Activated CD4-positive, alpha-beta memory T cell treated with anti-CD3 and anti-CD28 coated beads for 36 hours (primary cell): ENCODE measurements around the gene HSDL1. TPM values are rescaled to one million over a fixed set of nuclear protein-coding genes. Genes with fewer than 3 reads are reported as not detected.
"Not testable (repeated sequence)": the region's sequence is repeated elsewhere in the genome, so short reads cannot be mapped to it uniquely, and the experiment has no call there.

Experiments used
- CTCF ChIA-PET: fragments of 350-600 bp; sonication (Branson Sonifier 250); formaldehyde crosslinking; loops from one replicate; lab custom pipeline; 2021; ENCODE audit warnings: antibody characterized with exemption, inconsistent platforms; lab: Charles Lee
- POLR2A ChIA-PET: fragments of 350-600 bp; sonication (Branson Sonifier 250); formaldehyde crosslinking; loops from one replicate; lab custom pipeline; 2021; ENCODE audit warnings: antibody characterized with exemption; lab: Charles Lee
- DNase-seq: peaks from one replicate; pipeline ENCODE4 v3.0.0-alpha.2; 2020
- H3K27ac Mint-ChIP-seq: one replicate; pipeline ENCODE4 v1.8.0; 2021; ENCODE audit warnings: mixed read lengths
- H3K27me3 Mint-ChIP-seq: one replicate; pipeline ENCODE4 v1.8.0; 2021; ENCODE audit warnings: mixed read lengths
- H3K36me3 Mint-ChIP-seq: one replicate; pipeline ENCODE4 v1.8.0; 2021; ENCODE audit warnings: mixed read lengths
- H3K4me1 Mint-ChIP-seq: one replicate; pipeline ENCODE4 v1.8.0; 2021; ENCODE audit warnings: low read depth, mixed read lengths
- H3K4me3 Mint-ChIP-seq: one replicate; pipeline ENCODE4 v1.8.0; 2021; ENCODE audit warnings: mild to moderate bottlenecking, mixed read lengths
- H3K9me3 Mint-ChIP-seq: one replicate; pipeline ENCODE4 v1.8.0; 2021; ENCODE audit warnings: mixed read lengths
- intact Hi-C: fragments of 100-400 bp; cut with micrococcal nuclease; formaldehyde crosslinking; loops from one replicate; pipeline ENCODE4 v1.15.1; 2023
- total RNA-seq, 2 experiments: library from RNA; stranded (reverse); gene quantifications; one replicate each; pipeline ENCODE4 v1.2.3, GENCODE V29; 2021

The HSDL1 gene
- total RNA-seq, 2 experiments from 2014 or later: 13.1 to 13.8 TPM

DNA sequence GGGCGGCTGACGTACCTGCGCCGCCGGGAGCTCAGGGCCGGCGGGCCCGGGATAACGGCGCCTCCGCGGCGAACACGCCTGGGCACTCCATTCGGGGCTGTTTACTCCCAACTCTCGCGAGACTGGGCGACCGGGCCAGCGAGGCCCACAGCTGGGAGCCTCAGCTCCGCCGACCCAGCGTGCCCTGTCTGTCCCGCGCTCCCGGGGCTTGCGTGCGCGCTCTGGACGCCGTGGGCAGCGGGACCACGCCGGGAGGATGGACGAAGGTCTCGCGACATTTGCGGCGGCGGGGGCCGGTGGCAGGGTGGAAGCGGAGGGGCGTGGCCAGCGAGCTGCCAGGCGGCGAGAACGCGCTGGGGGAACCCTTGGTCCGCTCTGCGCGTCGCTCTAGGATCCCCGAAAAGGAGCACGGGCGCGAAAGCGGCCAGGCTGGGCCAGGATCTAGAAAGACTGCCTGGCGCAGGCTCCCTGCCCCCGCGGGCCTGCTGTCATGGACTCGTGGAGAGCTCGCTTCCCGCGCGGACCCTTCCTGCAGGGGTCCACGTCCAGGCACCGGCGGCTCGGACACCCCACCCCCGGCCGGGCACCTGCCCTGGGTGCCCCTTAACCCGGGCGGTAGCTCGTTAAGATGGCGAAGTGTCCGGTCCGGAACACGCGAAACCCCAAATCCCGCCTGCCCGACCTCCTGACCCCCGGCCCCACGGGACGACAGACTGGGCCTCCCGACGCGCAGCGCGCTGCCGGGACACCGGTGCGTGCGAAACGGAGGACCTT lies 28.1 kb downstream of the HSDL1 start, which contains the start of gene MBTPS1:
Gene MBTPS1, minus strand, starts transcription at position 223 of the 774 bp plus-strand sequence. CDS start 15,159 bp downstream, outside the sequence.
- H3K4me3 Mint-ChIP-seq: peak within 1 kb of the TSS; percentile 91
- no peaks in the 10 kb centered on the region for H3K9me3 Mint-ChIP-seq
- CTCF ChIA-PET: interaction anchor here (0.7 to 2.6 kb wide), 23 partner anchors 9 to 218 kb away, joined by 3 to 27 read pairs (median 3); partner anchors contain the start of genes DNAAF1, HSDL1, MLYCD and TAF1C
- peak; percentile 99 for DNase-seq
- peaks cover 25% of the 10 kb centered on the region for H3K4me1 Mint-ChIP-seq
- POLR2A ChIA-PET: interaction anchor here (0.8 to 3.6 kb wide), 10 partner anchors 9 to 70 kb away, joined by 3 to 23 read pairs (median 4); partner anchors contain the start of genes DNAAF1, HSDL1 and TAF1C
- H3K36me3 Mint-ChIP-seq: no peaks in the 10 kb centered on the region
- H3K27ac Mint-ChIP-seq: peak within 1 kb of the TSS; percentile 92
- intact Hi-C loops: loop anchor here (1.0 to 5.0 kb wide), 7 partner anchors 18 to 485 kb away; partner anchors contain the start of genes DNAAF1, HSBP1, HSDL1 and MLYCD
- no peaks in the 10 kb centered on the region for H3K27me3 Mint-ChIP-seq

GRCh38 chr16:84115919-84116719 lies 28.9 kb downstream of the HSDL1 start:
- intact Hi-C loops: loop anchor here (1.0 to 5.0 kb wide), 7 partner anchors 17 to 486 kb away; partner anchors contain the start of genes DNAAF1, HSBP1, HSDL1 and MLYCD

GRCh38 chr16:84111949-84112348 lies 33.0 kb downstream of the HSDL1 start:
- H3K27me3 Mint-ChIP-seq, H3K27ac Mint-ChIP-seq, intact Hi-C loops, H3K9me3 Mint-ChIP-seq, H3K36me3 Mint-ChIP-seq, H3K4me3 Mint-ChIP-seq: not testable (repeated sequence)
- H3K4me1 Mint-ChIP-seq: peaks cover 45% of the 10 kb centered on the region
- ChIA-PET CTCF (interaction anchor here (0.8 to 1.6 kb wide), 2 partner anchors 27 to 64 kb away, joined by 4 to 9 read pairs; no protein-coding TSS in a partner anchor), POLR2A (interaction anchor here (0.9 kb wide), 1 partner anchor 23 kb away, joined by 3 read pairs; no protein-coding TSS in a partner anchor)
- DNase-seq: peak; percentile 54

More at GRCh38 chr16:84115919-84116719, 28.9 kb downstream of the HSDL1 start:
- peak overlapping the region; percentile 91 for H3K4me3 Mint-ChIP-seq
- CTCF ChIA-PET: interaction anchor here (0.7 to 2.6 kb wide), 21 partner anchors 9 to 217 kb away, joined by 3 to 27 read pairs (median 4); partner anchors contain the start of genes DNAAF1, HSDL1, MLYCD and TAF1C
- no peaks in the 10 kb centered on the region for H3K27me3 Mint-ChIP-seq
- H3K27ac Mint-ChIP-seq: peak overlapping the region; percentile 92
- POLR2A ChIA-PET: interaction anchor here (0.8 to 3.6 kb wide), 10 partner anchors 8 to 70 kb away, joined by 3 to 23 read pairs (median 4); partner anchors contain the start of genes DNAAF1, HSDL1 and TAF1C
- no peaks in the 10 kb centered on the region for H3K9me3 Mint-ChIP-seq
- peaks cover 32% of the 10 kb centered on the region for H3K4me1 Mint-ChIP-seq
- H3K36me3 Mint-ChIP-seq: no peaks in the 10 kb centered on the region
- DNase-seq: peak; percentile 72

GRCh38 chr16:84111525-84111924 lies 33.5 kb downstream of the HSDL1 start:
- ChIA-PET POLR2A (no interaction called here), CTCF (interaction anchor here (0.8 to 1.0 kb wide), 2 partner anchors 27 to 75 kb away, joined by 4 read pairs; partner anchors contain the start of gene TAF1C)

DNA sequence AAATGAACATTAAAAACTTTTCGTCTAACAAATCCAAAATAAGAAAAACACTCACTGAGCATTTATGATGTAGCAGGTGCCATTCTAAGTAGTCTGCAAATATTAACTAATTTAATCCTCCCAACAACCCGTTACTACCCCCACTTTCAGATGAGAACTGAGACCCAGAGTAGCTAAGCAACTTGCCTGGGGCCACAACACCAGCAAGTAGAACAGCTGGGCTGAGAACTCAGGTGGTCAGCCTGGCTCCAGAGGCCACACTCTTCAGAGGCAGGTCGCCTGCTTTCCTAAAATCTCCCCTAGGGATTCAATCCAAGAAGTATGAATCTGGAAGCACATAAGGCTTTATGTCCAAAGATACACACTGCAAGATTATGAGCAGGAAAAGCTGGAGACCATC lies 34.5 kb downstream of the HSDL1 start:
- no peaks in the 10 kb centered on the region for H3K27me3 Mint-ChIP-seq
- no peak overlapping the region for H3K27ac Mint-ChIP-seq
- no peak overlapping the region for H3K4me3 Mint-ChIP-seq
- H3K36me3 Mint-ChIP-seq: peaks cover 8% of the 10 kb centered on the region
- POLR2A ChIA-PET: no interaction called here
- DNase-seq: no peak
- H3K4me1 Mint-ChIP-seq: peaks cover 54% of the 10 kb centered on the region
- CTCF ChIA-PET: interaction anchor here (1.2 to 1.3 kb wide), 2 partner anchors 22 to 65 kb away, joined by 3 read pairs; no protein-coding TSS in a partner anchor
- intact Hi-C loops: no loop called here
- H3K9me3 Mint-ChIP-seq: no peaks in the 10 kb centered on the region

More at GRCh38 chr16:84111525-84111924, 33.5 kb downstream of the HSDL1 start:
- Mint-ChIP-seq H3K9me3 (no peaks in the 10 kb centered on the region), H3K27ac (no peak overlapping the region), H3K27me3 (no peaks in the 10 kb centered on the region), H3K36me3 (peaks cover 8% of the 10 kb centered on the region), H3K4me1 (peaks cover 49% of the 10 kb centered on the region), H3K4me3 (no peak overlapping the region)
- intact Hi-C loops: no loop called here
- DNase-seq: no peak

- Mint-ChIP-seq H3K27me3 (no peaks in the 10 kb centered on the region), H3K4me3 (no peak overlapping the region), H3K36me3 (peaks cover 8% of the 10 kb centered on the region), H3K27ac (no peak overlapping the region), H3K9me3 (no peaks in the 10 kb centered on the region), H3K4me1 (peaks cover 54% of the 10 kb centered on the region)
- ChIA-PET POLR2A (no interaction called here), CTCF (interaction anchor here (1.2 to 1.3 kb wide), 2 partner anchors 21 to 66 kb away, joined by 3 read pairs; no protein-coding TSS in a partner anchor)
- intact Hi-C loops: no loop called here
- DNase-seq: no peak
Observed at GRCh38 chr16:84109598-84110335, 35.2 kb downstream of the HSDL1 start.

DNA sequence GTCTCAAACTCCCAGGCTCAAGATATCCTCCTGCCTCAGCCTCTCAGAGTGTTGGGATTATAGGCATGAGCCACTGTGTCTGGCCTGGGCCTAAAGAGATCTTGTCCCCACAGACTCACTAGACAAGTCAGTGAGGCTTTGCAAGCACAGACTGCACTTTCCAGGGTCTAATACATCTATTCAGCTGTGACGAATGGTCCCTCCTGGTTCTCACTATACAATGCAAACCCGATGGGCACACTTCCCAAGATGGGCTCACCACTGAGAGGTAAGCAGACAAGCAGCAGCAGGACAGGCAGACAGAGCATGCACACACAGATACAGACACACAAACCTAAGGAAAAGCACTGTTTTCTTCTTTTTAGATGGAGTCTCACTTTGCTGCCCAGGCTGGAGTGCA lies 37.1 kb downstream of the HSDL1 start:
- no peaks in the 10 kb centered on the region for H3K9me3 Mint-ChIP-seq
- no peak overlapping the region for H3K4me3 Mint-ChIP-seq
- H3K36me3 Mint-ChIP-seq: peaks cover 8% of the 10 kb centered on the region
- ChIA-PET POLR2A (interaction anchor here (1.3 kb wide), 1 partner anchor 8 kb away, joined by 3 read pairs; the partner anchor contains the start of gene MBTPS1), CTCF (interaction anchor here (1.0 to 1.4 kb wide), 2 partner anchors 8 to 23 kb away, joined by 3 read pairs; partner anchors contain the start of gene MBTPS1)
- H3K27ac Mint-ChIP-seq: no peak overlapping the region
- DNase-seq: no peak
- no peaks in the 10 kb centered on the region for H3K27me3 Mint-ChIP-seq
- H3K4me1 Mint-ChIP-seq: peaks cover 58% of the 10 kb centered on the region
- intact Hi-C loops: no loop called here

DNA sequence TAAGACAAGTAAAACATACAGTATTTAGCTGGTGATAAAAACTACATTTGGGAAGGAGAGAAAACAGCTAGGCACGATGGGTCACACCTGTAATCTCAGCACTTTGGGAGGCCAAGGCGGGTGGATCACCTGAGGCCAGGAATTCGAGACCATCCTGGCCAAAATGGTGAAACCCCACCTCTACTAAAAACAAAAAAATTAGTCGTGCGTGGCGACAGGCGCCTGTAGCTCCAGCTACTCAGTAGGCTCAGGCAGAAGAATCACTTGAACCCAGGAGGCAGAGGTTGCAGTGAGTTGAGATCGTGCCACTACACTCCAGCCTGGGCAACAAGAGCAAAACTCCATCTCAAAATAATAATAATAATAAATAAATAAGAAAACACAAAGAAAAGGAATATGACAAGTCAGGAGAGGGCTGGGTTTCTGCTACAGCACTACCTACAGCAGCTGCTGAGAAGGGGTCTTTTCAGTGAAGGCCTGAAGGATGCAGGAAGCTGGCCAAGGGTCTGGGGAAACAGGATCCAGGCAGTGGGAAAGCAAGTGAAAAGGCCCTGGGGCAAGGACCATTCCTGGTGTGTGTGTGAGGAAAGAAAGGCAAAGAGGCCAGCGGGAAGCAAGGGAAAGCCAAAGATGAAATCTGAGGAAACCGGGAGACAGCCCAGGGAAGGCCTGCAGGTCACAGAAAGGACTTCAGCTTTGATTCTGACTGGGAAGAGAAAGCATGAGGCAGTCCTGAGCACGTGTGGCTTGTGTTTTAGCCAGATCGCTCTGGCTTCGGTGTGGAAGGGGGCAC lies 38.8 kb downstream of the HSDL1 start:
- Mint-ChIP-seq H3K9me3 (no peaks in the 10 kb centered on the region), H3K27me3 (no peaks in the 10 kb centered on the region), H3K4me3 (no peak overlapping the region), H3K4me1 (peaks cover 57% of the 10 kb centered on the region), H3K36me3 (peaks cover 13% of the 10 kb centered on the region), H3K27ac (no peak overlapping the region)
- intact Hi-C loops: no loop called here
- POLR2A ChIA-PET: interaction anchor here (1.4 kb wide), 1 partner anchor 10 kb away, joined by 8 read pairs; the partner anchor contains the start of gene MBTPS1
- no peak for DNase-seq
- CTCF ChIA-PET: interaction anchor here (1.0 to 1.7 kb wide), 6 partner anchors 10 to 81 kb away, joined by 3 to 10 read pairs (median 4); partner anchors contain the start of genes MBTPS1 and TAF1C

- POLR2A ChIA-PET: interaction anchor here (1.4 kb wide), 1 partner anchor 10 kb away, joined by 8 read pairs; the partner anchor contains the start of gene MBTPS1
- DNase-seq: no peak
- Mint-ChIP-seq H3K36me3 (peaks cover 13% of the 10 kb centered on the region), H3K27me3 (no peaks in the 10 kb centered on the region), H3K4me1 (peaks cover 49% of the 10 kb centered on the region), H3K27ac (no peak overlapping the region), H3K9me3 (no peaks in the 10 kb centered on the region), H3K4me3 (no peak overlapping the region)
- intact Hi-C loops: no loop called here
- CTCF ChIA-PET: interaction anchor here (1.0 to 1.7 kb wide), 5 partner anchors 11 to 81 kb away, joined by 3 to 10 read pairs (median 4); partner anchors contain the start of genes MBTPS1 and TAF1C
Observed at GRCh38 chr16:84105301-84105815, 39.6 kb downstream of the HSDL1 start.

DNA sequence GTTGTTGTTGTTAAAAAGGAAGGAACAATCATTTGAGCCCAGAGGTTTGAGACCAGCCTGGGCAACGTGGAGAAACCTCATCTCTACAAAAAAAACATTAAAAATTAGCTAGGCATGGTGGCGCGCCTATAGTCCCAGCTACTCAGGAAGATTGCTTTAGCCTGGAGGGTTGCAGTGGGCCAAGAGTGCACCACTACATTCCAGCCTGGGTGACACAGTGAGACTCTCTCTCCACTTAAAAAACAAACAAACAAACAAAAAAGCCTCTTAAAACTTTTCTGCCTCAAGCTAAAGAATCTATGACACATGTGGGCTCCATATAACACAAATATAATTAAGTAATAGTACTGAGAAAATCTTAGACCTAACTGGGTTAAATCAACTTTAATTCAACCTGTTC lies 40.7 kb downstream of the HSDL1 start:
- POLR2A ChIA-PET: no interaction called here
- Mint-ChIP-seq H3K9me3 (no peaks in the 10 kb centered on the region), H3K27me3 (no peaks in the 10 kb centered on the region), H3K27ac (no peak overlapping the region), H3K36me3 (peaks cover 10% of the 10 kb centered on the region), H3K4me1 (peaks cover 48% of the 10 kb centered on the region), H3K4me3 (no peak overlapping the region)
- DNase-seq: no peak
- intact Hi-C loops: loop anchor here (5.0 kb wide), 1 partner anchor 73 kb away; no protein-coding TSS in a partner anchor
- CTCF ChIA-PET: interaction anchor here (0.8 to 1.8 kb wide), 3 partner anchors 13 to 41 kb away, joined by 3 to 5 read pairs (median 3); partner anchors contain the start of gene MBTPS1
